ENCODE measurements around the gene CD74. TPM values are rescaled to one million over a fixed set of nuclear protein-coding genes. Genes with fewer than 3 reads are reported as not detected.
"Not testable (repeated sequence)": the region's sequence is repeated elsewhere in the genome, so short reads cannot be mapped to it uniquely, and the experiment has no call there.

The CD74 gene
- total RNA-seq, 1 experiment from 2014 or later = 118 TPM

DNA sequence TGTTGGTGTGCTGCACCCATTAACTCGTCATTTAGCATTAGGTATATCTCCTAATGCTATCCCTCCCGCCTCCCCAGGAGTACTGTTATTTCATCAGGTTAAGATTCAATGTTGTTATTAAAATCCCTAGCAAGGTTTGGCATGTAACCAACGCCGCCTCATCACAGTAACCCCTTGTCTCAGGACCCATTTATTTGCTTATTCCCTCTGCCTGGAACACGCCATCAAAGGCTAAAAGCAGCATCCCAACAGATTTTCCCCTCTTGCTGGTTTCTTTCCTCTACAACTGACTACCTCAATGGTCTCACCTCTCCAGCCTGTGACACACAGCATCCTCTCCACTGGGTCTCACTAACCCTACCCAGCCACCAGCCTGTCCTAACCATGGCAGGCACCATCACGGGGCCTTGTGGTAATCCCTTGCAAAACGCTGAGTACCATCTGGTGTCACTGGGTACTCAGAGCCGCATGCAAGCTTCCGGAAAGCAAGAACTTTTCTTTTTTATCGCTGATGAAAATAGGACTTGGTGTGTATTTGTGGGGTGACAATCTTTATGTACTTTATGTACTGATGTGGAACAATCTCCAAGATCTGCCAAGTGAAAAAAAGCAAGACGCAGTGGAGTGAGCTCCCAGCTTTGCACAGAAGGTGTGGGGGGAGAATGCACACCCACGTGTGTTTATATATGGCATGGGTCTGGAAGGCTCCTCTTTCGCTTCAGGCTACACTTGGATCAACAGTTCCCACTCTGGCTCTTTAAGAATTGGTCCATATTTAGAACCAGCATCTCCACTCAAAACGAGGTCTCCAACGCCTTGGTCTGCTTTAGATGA lies 30.7 kb upstream of the CD74 start:
- in situ Hi-C loops (cut with HindIII; ENCODE audit: low sequenced_read_pairs) = no loop called here
- no peak for DNase-seq (ENCODE audit: low spot score)

DNA sequence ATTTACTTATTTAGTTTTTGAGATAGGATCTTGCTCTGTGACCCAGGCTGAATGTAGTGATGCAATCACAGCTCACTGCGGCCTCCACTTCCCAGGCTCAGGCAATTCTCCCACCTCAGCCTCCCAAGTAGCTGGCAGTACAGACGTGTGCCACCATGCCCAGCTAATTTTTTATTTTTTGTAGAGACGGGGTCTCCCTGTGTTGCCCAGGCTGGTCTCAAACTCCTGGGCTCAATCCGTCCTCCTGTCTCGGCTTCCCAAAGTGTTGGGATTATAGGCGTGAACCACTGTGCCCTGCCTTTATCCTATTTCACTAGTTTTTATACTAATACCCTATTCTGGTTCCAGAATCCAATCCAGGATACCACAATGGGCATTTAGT lies 30.0 kb upstream of the CD74 start:
- no peak for DNase-seq (ENCODE audit: low spot score)
- in situ Hi-C loops (cut with HindIII; ENCODE audit: low sequenced_read_pairs) = no loop called here

GRCh38 chr5:150441813-150442698 lies 29.3 kb upstream of the CD74 start:
- DNase-seq (ENCODE audit: low spot score) = peak; percentile 53
- in situ Hi-C loops (cut with HindIII; ENCODE audit: low sequenced_read_pairs) = no loop called here

DNA sequence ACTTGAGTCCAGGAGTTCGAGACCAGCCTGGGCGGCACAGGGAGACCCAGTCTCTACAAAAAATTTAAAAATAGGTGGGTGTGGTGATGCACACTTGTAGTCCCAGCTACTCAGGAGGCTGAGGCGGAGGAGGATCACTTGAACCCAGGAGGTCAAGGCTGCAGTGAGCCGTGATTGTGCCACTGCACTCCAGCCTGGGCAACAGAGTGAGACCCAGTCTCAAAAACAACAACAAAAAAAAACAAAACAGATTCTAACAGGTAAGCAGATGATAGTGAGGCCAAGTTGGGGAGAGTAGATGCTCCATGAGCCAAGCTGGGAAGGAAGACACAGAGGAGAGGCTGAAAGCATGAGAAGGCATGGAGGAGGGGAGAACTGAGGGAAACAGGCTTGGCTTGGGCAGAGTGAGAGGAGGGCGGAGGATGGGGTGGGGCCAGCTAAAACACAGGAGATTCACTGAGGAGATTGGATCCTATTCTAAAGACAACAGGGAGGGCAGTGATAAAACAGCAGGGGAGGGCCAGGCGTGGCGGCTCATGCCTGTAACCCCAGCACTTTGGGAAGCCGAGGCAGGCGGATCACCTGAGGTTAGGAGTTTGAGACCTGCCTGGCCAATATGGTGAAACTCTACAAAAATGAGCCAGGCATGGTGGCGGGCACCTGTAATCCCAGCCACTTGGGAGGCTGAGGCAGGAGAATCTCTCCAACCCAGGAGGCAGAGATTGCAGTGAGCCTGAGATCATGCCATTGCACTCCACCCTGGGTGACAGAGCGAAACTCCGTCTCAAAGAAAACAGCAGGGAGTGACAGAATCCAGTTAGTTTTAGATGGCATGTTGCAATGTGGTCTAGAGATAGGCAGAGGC lies 28.5 kb upstream of the CD74 start:
- in situ Hi-C loops (cut with HindIII; ENCODE audit: low sequenced_read_pairs) = no loop called here
- no peak for DNase-seq (ENCODE audit: low spot score)

DNA sequence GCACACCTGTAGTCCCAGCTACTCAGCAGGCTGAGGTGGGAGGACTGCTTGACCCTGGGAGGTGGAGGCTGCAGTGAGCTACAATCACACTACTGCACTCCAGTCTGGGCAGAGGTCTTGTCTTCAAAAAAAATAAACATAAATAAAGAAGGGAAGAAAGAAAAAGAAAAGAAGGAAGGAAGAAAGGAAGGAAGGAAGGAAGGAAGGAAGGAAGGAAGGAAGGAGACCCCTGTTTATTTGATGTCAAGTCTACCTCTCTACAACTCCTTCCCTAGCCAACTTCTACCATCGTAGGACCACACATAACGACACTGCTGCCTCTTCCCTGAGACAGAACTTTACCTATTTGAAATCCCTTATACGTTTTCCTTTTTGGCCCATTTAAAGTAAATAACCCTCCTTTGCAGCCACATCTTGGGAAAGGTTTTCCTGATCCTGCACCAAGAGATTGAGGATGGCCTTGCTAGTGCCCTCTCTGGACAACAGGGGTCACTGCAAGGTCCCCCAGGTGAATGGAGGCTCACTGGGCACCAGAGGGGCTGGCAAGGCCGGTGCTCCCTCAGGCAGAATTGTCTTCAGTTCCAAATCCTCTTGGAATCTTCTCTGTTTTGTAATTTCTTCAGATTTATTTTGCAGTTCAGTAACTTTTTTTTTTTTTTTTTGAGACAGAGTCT lies 26.3 kb upstream of the CD74 start:
- peak; percentile 59 for DNase-seq (ENCODE audit: low spot score)
- in situ Hi-C loops (cut with HindIII; ENCODE audit: low sequenced_read_pairs) = no loop called here

DNA sequence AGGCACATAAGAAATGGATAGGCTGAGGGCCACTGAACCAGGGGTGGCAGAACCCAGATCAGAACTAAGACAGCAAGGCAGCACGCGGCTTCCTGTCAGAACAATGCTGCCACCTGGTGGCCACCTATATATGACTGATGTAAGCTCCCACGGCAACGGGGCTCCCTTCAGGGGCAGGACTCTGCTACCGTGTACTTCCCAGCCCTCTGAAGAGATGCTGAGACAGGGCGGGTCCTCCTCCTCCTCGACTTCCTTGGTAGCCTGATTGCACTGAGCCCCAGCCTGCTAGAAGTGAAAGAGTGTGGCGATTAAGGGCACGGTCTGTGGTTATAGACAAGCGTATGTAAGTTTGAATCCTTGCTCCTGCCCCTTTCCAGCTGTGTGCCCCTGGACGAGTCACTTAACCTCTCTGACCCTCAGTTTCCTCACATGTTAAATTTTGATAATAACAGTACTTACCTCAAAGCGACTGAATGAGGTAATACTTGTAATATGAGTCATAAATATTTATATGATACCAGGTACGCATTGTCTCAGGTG lies 23.5 kb upstream of the CD74 start:
- in situ Hi-C loops (cut with HindIII; ENCODE audit: low sequenced_read_pairs) = no loop called here

DNA sequence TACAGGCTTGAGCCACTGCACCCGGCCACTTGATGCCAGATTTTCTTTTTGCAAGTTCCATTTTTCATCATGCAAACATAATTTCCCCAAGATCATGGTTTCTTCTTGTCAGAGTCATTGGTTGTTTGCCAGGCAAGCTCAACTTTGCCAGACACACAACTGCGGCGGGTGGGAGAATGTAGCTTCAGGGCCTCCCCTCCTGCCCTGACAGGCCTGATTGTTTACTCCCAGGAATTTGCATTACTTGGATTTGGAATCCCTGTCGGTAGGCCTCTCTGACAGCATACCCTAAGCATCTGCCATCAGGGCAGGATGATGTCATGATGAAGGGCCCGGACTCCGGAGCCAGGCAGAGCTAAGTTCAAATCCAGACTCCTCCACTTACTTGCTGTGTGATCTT lies 21.8 kb upstream of the CD74 start:
- in situ Hi-C loops (cut with HindIII; ENCODE audit: low sequenced_read_pairs) = no loop called here
- no peak for DNase-seq (ENCODE audit: low spot score)

More for the DNA sequence above, 23.5 kb upstream of the CD74 start:
- DNase-seq (ENCODE audit: low spot score) = peak; percentile 91

- in situ Hi-C loops (cut with HindIII; ENCODE audit: low sequenced_read_pairs) = no loop called here
Measured at GRCh38 chr5:150431574-150431973, 18.9 kb upstream of the CD74 start.

DNA sequence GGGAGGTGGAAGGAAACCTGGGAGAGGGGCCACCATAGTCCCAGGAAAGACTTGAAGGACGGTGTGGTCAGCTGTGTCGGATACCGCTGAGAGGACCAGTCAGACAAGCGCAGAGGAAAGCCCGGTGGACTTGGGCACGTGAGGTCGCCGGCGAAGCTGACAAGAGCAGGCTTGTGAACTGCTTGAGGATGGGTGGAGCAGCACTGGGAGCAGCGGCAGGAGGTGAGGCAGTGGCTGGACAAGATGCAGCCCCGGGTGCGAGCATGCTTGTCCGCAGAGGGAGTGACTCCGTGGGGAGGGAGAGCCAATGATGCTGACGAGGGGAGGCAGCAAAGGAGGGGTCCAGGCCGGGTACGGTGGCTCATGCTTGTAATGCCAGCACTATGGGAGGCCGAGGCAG lies 18.3 kb upstream of the CD74 start:
- in situ Hi-C loops (cut with HindIII; ENCODE audit: low sequenced_read_pairs) = no loop called here

More at GRCh38 chr5:150431574-150431973, 18.9 kb upstream of the CD74 start:
- no peak for DNase-seq (ENCODE audit: low spot score)

GRCh38 chr5:150429410-150429873 lies 16.7 kb upstream of the CD74 start:
- no peak for DNase-seq (ENCODE audit: low spot score)
- in situ Hi-C loops (cut with HindIII; ENCODE audit: low sequenced_read_pairs) = no loop called here

More for the DNA sequence above, 18.3 kb upstream of the CD74 start:
- no peak for DNase-seq (ENCODE audit: low spot score)

GRCh38 chr5:150428978-150429377 lies 16.3 kb upstream of the CD74 start:
- DNase-seq (ENCODE audit: low spot score) = no peak
- in situ Hi-C loops (cut with HindIII; ENCODE audit: low sequenced_read_pairs) = no loop called here

GRCh38 chr5:150428106-150428876 lies 15.6 kb upstream of the CD74 start:
- in situ Hi-C loops (cut with HindIII; ENCODE audit: low sequenced_read_pairs) = no loop called here
- peak; percentile 49 for DNase-seq (ENCODE audit: low spot score)

DNA sequence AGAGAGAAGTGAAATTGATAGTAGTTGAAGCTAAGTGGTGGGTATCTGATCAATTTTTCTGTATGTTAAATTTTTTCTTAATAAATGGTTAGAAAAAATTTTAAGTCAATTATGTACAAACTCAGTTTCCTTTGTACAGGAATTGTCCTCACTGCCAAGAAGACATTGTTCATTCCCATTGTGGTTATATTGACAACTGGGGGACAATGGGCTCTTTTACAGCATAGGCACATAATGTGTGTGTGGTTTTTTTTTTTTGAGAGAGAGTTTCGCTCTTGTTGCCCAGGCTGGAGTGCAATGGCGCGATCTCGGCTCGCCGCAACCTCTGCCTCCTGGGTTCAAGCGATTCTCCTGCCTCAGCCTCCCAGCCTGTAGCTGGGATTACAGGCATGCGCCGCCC lies 13.5 kb upstream of the CD74 start:
- in situ Hi-C loops (cut with HindIII; ENCODE audit: low sequenced_read_pairs); DNase-seq (ENCODE audit: low spot score): not testable (repeated sequence)

DNA sequence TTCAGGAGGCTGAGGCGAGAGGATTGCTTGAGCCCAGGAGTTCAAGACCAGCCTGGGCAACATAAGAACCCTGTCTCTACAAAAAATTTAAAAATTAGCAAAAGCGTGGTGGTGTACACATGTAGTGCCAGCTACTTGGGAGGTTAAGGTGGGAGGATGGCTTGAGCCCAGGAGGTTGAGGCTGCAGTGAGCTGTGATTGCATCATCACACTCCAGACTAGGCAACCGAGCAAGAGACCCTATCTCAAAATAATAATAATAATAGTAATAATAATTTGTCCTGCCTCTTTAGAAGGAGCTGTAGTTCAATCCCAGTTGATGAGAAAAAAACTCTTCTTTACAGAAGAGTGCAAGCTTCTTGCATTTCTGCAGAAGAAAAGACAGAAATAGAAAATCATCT lies 10.0 kb upstream of the CD74 start:
- in situ Hi-C loops (cut with HindIII; ENCODE audit: low sequenced_read_pairs) = no loop called here
- no peak for DNase-seq (ENCODE audit: low spot score)

- in situ Hi-C loops (cut with HindIII; ENCODE audit: low sequenced_read_pairs) = no loop called here
- no peak for DNase-seq (ENCODE audit: low spot score)
Measured at GRCh38 chr5:150422075-150422474, 9.4 kb upstream of the CD74 start.

- in situ Hi-C loops (cut with HindIII; ENCODE audit: low sequenced_read_pairs) = no loop called here
- no peak for DNase-seq (ENCODE audit: low spot score)
Measured at GRCh38 chr5:150419630-150420270, 7.0 kb upstream of the CD74 start.

All from G401 (cell line).